GM18499 (cell line): ENCODE results near the gene FAM200A.
"Not testable (repeated sequence)": the region's sequence is repeated elsewhere in the genome, so short reads cannot be mapped to it uniquely, and the experiment has no call there.

Experiments
- ATAC-seq: cut with Tn5 transposase; IDR thresholded peaks from one replicate; pipeline ENCODE4 v1.9.1; 2021; ENCODE audit warnings: moderate number of reproducible peaks; ENCODE audit not compliant: insufficient read depth, unreplicated experiment

The FAM200A gene

DNA sequence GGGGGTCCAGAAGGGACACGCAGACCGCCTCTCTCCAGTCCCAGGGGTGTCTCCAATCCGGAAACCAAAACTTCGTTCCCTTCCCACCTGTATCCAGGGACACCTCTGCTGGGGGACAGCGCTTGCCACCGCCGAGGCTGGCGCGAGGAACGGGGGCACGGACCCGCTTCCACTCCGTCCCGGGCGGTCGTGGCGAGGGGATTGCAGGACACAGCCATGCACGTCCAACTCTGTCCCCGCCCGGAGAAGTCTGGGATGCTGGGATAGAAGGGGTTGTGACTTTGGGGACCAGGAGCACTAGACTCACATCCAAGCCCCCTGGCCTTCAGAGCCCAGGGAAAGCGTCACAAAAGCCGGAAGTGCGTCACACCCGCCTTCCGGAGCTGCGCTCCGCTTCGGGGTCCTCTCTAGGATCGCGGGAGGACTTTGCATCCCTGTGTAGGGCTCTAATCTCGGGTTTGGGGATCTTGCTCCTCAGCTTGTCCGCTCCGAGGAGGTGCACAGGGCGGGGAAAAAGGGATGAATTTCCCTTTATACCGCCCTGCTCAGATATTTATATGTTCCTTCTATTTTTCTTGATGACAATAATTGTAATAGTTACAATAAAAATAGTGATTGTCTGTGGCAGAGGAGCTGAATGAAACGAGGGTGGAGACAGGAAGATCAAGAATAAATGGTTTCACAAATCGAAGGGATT, at the start of gene FAM200A:
TSS of gene FAM200A (minus strand) at position 348 of the 697 bp plus-strand sequence. CDS start 3,707 bp downstream, outside the sequence.
- ATAC-seq, result peak; percentile 72

DNA sequence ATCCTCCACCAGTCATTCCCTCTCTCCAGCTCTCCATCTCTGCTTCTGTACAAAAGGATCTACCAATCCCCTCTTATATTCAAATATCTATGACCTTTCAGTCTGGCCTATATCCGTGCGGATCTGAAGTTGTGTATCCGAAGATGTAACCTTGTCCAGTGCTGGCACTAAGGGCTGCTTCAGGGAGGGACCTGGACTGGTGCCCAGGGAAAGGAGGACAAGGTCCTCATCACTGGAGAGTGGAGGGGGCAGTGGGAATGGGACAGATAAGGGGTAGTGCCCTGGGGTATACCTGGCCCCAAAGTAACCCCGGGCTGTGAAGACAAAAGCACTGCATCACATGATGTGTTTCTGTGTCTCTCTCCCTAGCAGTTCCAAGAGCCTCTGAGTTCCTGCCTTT, 47.9 kb upstream of the FAM200A start:
- ATAC-seq, result no peak

GRCh38 chr7:99597762-99598501, 46.0 kb upstream of the FAM200A start, which contains the start of gene TMEM225B:
TSS of gene TMEM225B (plus strand) at chr7:99598267. CDS start at chr7:99604389, 6,122 bp downstream.
- ATAC-seq, result no peak

GRCh38 chr7:99596408-99596955, 44.6 kb upstream of the FAM200A start:
- no peak for ATAC-seq

GRCh38 chr7:99594948-99595745, 43.2 kb upstream of the FAM200A start:
- ATAC-seq, result no peak

DNA sequence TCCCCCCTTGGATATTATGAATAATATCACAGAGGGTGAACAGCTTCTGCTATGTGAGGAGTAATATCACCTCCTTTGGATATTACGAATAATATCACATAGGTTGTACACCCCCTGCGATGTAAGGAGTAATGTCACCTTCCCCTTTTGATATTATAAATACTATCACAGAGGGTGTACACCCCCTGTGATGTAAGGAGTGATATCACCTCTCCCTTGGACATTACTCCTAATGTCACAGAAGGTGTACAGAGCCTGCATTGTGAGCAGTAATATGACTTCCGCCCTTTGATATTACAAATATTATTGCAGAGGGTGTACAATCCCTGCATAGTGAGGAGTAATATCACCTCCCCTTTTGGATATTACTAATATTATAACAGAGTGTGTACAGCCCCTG, 37.0 kb upstream of the FAM200A start:
- no peak for ATAC-seq

GRCh38 chr7:99580778-99581332, 28.9 kb upstream of the FAM200A start:
- ATAC-seq, result not testable (repeated sequence)

DNA sequence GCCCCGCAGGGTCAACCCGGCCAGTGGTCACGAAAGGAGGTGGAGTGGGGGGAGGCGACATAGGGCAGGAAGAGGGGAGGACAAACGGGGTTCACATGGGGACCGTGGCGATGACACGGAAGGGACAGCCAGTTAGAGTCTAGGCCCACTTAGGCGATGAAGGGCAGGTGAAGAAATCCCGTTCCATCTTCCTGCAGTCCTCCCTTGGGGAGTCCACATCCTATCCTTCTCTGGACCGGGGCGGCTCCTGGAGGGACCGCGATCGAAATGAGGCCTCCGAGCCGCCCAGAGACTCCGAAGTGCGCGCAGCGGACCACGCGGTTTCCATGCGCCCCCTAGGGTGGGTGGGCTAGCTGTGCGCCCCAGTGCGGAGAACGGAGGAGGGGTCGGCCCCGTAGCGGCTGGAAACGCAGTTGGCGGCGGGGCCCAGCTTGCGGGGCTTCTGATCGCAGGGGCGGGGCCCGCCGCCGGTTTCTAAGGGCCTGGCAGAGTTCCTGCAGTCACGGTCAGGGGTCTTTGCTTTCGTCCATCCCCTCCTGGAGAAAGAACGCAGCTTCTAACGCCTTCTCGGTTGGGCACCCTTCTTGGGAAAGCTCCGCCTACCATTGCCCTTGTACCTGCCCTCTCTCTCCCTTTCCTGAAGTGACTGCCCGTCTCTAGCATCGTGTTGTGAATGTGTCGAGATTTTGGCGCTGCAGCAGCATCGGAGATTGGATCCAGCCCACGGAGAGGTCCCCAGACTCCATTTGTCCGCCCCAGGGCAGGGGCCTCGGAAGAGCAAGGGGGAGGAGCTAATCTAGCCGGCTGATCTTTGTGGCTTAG, 28.3 kb upstream of the FAM200A start:
- ATAC-seq, result no peak

DNA sequence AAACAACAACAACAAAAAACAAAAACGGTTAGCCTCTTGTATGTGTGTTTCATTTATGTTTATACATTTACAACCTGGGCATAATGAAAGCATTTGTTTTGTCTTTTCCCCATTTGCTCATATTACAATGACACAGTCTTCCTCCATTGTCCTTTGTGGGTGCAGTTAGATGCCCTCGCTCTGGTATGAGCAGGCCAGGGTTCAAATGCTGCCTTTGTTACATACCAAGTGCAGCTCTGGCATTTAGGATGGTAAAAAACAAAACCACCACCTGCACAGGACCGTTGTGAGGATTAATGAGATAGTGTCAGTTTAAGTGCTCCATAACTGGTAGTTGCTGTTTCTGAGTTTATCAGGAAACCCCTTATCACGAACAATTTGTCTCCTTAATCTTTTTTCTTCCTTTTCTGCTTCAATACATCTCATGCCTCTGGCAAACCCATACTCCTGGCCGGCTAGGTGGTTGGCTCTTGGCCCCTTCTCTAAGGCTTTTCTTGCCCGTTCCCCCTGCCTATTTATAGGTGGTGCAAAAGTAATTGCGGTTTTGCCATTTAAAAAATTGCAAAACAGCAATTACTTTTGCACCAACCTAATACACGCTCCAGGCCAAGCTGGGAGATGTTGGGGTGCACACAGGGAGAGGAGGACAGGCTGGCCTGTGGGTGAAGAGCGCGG, 27.5 kb upstream of the FAM200A start:
- no peak for ATAC-seq

DNA sequence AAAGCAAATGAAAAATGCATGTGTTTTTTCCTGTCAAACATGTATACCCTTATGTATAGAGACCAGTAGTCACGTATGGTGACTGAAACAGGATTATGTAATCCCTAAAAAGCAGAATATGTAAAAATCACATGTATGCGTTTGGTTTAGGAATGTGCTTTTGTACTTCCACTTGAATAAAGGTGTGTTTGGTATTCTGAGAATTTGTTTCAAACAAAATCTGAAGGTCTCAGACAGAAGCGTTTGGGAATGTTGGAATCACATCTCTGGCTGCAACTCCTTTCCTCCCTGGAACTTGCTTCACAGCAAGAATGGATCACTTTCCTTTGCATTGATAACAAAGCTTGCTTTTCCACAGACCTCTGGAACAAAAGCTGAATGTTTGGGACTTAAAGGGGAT, 24.3 kb upstream of the FAM200A start:
- no peak for ATAC-seq

DNA sequence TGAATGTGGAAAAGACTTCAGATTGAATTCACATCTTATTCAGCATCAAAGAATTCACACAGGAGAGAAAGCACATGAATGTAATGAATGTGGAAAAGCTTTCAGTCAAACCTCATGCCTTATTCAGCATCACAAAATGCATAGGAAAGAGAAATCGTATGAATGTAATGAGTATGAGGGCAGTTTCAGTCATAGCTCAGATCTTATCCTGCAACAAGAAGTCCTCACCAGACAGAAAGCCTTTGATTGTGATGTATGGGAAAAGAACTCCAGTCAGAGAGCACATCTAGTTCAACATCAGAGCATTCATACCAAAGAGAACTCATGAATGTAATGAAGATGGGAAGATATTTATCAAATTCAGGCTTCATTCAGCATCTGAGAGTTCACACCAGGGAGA, 21.3 kb upstream of the FAM200A start:
- no peak for ATAC-seq

GRCh38 chr7:99571768-99572167, 19.9 kb upstream of the FAM200A start:
- no peak for ATAC-seq

DNA sequence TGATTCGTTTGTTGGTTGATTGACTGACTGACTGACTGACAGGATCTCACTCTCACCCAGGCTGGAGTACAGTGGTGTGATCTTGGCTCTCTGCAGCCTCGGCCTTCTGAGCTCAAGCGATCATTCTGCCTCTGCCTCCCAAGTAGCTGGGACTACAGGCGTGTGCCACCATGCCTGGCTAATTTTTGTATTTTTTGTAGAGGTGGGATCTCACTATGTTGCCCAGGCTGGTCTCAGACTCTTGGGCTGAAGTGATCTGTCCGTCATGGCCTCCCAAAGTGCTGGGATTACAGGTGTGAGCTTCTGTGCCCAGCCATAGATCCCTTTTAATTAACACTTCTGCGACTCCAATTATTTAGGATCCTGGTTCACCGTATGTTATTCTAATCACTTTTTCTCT, 16.9 kb upstream of the FAM200A start:
- not testable (repeated sequence) for ATAC-seq

DNA sequence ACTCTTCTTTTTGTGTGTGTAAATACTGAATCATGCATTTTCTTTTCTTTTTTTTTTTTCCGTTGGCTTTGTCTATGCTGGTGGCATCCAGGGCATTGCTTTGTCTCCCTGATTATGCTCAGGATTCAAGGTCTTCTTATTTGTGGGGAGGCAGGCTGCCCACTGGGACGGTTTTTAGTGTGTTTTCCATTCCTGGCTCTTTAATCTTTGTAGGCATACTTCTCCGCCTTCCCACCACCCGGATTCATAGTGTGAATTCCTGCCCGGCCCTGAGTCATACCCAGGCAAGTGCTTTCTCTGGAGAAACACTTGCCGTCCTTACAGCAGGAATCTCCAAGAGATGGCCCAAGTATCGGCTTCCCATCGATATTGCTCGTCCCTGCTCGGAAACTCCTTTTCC, 11.7 kb upstream of the FAM200A start:
- ATAC-seq, result no peak

DNA sequence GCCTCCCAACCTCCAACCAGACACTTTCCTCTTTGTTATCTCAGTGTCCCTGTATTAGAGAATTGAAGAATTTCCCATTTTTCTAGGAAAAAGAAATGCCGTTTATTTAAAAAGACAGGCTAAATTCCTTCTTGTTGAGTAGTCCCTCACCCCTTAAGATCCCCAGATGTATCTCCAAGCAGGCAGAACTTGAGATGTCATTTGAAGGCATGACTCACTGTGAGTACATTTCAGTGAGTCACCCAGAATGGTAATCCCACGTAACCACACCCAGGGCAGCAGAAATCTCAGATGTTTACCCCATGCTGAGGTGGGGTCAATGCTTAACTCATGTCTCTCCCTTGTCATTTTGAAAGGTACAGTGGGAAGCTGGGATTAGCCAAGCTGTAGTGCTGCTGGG, 10.9 kb upstream of the FAM200A start:
- ATAC-seq, result no peak

- ATAC-seq, result no peak
These were observed 10.3 kb upstream of the FAM200A start for GRCh38 chr7:99562114-99562784.

DNA sequence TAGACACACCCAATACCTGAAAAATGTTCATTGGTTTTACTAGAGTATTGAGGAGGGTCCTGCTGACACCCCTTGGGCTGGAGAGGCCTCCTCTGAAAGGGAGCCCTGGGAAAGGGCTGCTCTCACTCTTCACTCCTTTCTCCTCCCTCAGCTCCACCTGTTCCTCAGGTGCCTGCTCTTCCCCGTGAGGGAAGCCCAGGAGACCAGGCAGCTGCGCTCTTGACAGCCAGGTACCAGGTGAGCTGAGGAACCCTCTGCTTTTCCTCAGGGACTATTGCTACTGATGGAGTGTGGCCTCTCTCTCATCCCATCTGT, 9.8 kb upstream of the FAM200A start:
- ATAC-seq, result no peak

DNA sequence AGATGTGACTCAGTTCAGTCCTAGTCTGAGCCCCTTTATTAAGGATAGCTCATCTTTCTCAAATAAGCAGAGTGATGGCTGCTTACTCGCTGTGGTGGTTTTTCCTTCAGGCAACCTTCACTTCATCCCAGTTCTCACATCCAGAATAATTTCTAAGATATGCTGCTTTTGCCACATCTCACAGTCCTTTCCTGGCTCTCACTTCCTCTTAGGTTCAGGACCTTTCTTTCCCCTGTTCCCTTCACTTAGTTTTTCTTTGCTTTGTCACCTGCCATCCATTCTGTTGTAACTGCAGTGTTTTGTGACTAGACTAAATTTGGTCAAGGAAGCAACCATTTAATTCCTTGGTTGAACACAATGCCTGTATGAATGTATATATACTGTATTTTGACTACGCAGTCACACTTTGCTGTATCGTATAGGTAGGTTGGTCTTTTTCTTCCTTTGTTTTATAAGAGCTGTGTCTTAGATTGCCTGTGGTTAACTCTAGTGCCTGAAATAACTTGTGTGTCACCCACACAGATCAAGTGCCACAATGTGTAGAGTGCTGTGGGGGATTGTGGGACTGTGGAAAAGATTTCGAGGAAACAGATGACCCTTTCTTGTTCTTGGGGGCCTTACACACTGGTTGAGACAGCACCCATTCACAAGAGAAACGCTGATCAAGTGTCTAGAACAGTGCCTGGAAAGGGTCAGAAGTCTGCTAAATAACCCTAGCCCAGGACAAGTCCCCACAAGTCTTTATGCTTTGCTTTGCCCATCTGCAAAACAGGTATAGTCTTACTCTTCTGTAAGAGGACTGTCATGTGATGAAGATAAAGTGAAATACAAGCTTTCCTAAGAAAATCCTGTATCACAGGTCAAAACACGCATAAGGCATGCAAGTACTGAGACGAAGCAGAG, 9.2 kb upstream of the FAM200A start:
- no peak for ATAC-seq
